PC-3 (cell line): ENCODE results near the gene PPHLN1. TPM values are rescaled to one million over a fixed set of nuclear protein-coding genes. Genes with fewer than 3 reads are reported as not detected.

Experiments
- ATAC-seq: fragments of 200-7000 bp; cut with Tn5 transposase; 2 replicates; pipeline ENCODE4 v1.9.1; 2020; ENCODE audit warnings: mild to moderate bottlenecking, moderate library complexity
- BruUV-seq: library from RNA; stranded (reverse); fragments of 400-500 nt; replicated peaks from 2 replicates; lab custom pipeline; 2021; lab: Mats Ljungman, UMichigan
- CTCF ChIA-PET: fragments of 300-600 bp; sonication (Branson Sonifier 250); formaldehyde crosslinking; loops from one replicate; lab custom pipeline; 2022; ENCODE audit warnings: antibody characterized with exemption; lab: Charles Lee
- POLR2A ChIA-PET: fragments of 300-600 bp; sonication (Branson Sonifier 250); formaldehyde crosslinking; loops from one replicate; lab custom pipeline; 2022; ENCODE audit warnings: antibody characterized with exemption; ENCODE audit not compliant: unreplicated experiment; lab: Charles Lee
- DNase-seq: peaks from one replicate; pipeline ENCODE4 v3.0.0-alpha.2; 2015
- H2AFZ ChIP-seq: fragments of 300-600 bp; sonication (generic); 2 replicates; pipeline ENCODE4 v1.6.0; 2016; ENCODE audit warnings: antibody characterized with exemption, low read length
- H3F3A ChIP-seq: fragments of 300-600 bp; sonication (generic); one replicate; pipeline ENCODE4 v1.6.0; 2017; ENCODE audit warnings: antibody characterized with exemption, low read length, control low read depth, mild to moderate bottlenecking; ENCODE audit not compliant: unreplicated experiment
- H3K27ac ChIP-seq: fragments of 300-600 bp; sonication (generic); 2 replicates; pipeline ENCODE4 v1.5.1; 2016; ENCODE audit warnings: mild to moderate bottlenecking, low read length
- H3K27me3 ChIP-seq: fragments of 300-600 bp; sonication (generic); 2 replicates; pipeline ENCODE4 v1.6.1; 2016; ENCODE audit warnings: low read length, mixed read lengths
- H3K36me3 ChIP-seq: fragments of 300-600 bp; sonication (generic); 2 replicates; pipeline ENCODE4 v1.6.1; 2016; ENCODE audit warnings: low read depth, mixed run types, low read length, mixed read lengths
- H3K4me1 ChIP-seq: fragments of 300-600 bp; sonication (generic); 2 replicates; pipeline ENCODE4 v1.5.1; 2016; ENCODE audit warnings: low read length; ENCODE audit not compliant: insufficient read depth
- H3K4me2 ChIP-seq: fragments of 300-600 bp; sonication (generic); 2 replicates; pipeline ENCODE4 v1.6.0; 2016; ENCODE audit warnings: low read length
- H3K4me3 ChIP-seq: fragments of 300-600 bp; sonication (generic); 2 replicates; pipeline ENCODE4 v1.5.1; 2016; ENCODE audit warnings: mild to moderate bottlenecking, low read length, mixed read lengths
- H3K79me2 ChIP-seq: fragments of 300-600 bp; sonication (generic); 2 replicates; pipeline ENCODE4 v1.6.1; 2017; ENCODE audit warnings: low read length, mixed read lengths
- H3K9ac ChIP-seq: fragments of 300-600 bp; sonication (generic); 2 replicates; pipeline ENCODE4 v1.6.0; 2016; ENCODE audit warnings: mild to moderate bottlenecking, low read length
- H3K9me2 ChIP-seq: fragments of 300-600 bp; sonication (generic); replicated peaks from 2 replicates; pipeline ENCODE4 v1.6.1; 2016; ENCODE audit warnings: mixed run types, low read length, mixed read lengths
- H3K9me3 ChIP-seq: fragments of 300-600 bp; sonication (generic); 2 replicates; pipeline ENCODE4 v1.6.1; 2016; ENCODE audit warnings: low read length, mixed read lengths
- H4K20me1 ChIP-seq: fragments of 300-600 bp; sonication (generic); 2 replicates; pipeline ENCODE4 v1.6.1; 2016; ENCODE audit warnings: low read length, mixed read lengths
- EZH2 ChIP-seq: fragments of 300-600 bp; sonication (generic); IDR thresholded peaks from one replicate; pipeline ENCODE4 v1.6.1; 2017; ENCODE audit warnings: antibody characterized with exemption, mild to moderate bottlenecking, low read length; ENCODE audit not compliant: unreplicated experiment
- EZH2phosphoT487 ChIP-seq: fragments of 300-600 bp; sonication (generic); IDR thresholded peaks from 2 replicates; pipeline ENCODE4 v1.6.1; 2018; ENCODE audit warnings: mild to moderate bottlenecking, antibody characterized with exemption, low read length, borderline replicate concordance
- intact Hi-C: fragments of 100-400 bp; cut with micrococcal nuclease; formaldehyde crosslinking; loops from 2 replicates; pipeline ENCODE4 v1.9.0; 2023
- total RNA-seq: library from RNA; depleted of rRNA; stranded (reverse); fragments of >200 nt; gene quantifications from 2 replicates; pipeline ENCODE4 v1.2.3, GENCODE V29; 2014
- TF ChIP-seq, protein P1 (sequence below): fragments of 300-600 bp; sonication (generic); conservative IDR thresholded peaks from 2 replicates; pipeline ENCODE4 v1.5.1; 2017; ENCODE audit warnings: antibody characterized with exemption, low read depth, mild to moderate bottlenecking, low read length

PPHLN1 gene
- total RNA-seq, 1 experiment from 2014 or later = 82.0 TPM

- no peak overlapping the region for H3K4me3 ChIP-seq
- ChIA-PET CTCF (no interaction called here), POLR2A (interaction anchor here (0.7 kb wide), 1 partner anchor 875 kb away, joined by 3 read pairs; no protein-coding TSS in a partner anchor)
- H3K9ac ChIP-seq = no peak overlapping the region
- no peaks in the 10 kb centered on the region; the same call in 1 of the 2 replicates for H4K20me1 ChIP-seq
- ATAC-seq (no peak), DNase-seq (no peak)
- no peaks in the 10 kb centered on the region for H3K79me2 ChIP-seq
- no peaks in the 10 kb centered on the region for H3K27me3 ChIP-seq
- H3K4me2 ChIP-seq = no peak overlapping the region
- no peaks in the 10 kb centered on the region for H3F3A ChIP-seq
- no peaks in the 10 kb centered on the region for H3K4me1 ChIP-seq
- TF ChIP-seq, protein P1, sequence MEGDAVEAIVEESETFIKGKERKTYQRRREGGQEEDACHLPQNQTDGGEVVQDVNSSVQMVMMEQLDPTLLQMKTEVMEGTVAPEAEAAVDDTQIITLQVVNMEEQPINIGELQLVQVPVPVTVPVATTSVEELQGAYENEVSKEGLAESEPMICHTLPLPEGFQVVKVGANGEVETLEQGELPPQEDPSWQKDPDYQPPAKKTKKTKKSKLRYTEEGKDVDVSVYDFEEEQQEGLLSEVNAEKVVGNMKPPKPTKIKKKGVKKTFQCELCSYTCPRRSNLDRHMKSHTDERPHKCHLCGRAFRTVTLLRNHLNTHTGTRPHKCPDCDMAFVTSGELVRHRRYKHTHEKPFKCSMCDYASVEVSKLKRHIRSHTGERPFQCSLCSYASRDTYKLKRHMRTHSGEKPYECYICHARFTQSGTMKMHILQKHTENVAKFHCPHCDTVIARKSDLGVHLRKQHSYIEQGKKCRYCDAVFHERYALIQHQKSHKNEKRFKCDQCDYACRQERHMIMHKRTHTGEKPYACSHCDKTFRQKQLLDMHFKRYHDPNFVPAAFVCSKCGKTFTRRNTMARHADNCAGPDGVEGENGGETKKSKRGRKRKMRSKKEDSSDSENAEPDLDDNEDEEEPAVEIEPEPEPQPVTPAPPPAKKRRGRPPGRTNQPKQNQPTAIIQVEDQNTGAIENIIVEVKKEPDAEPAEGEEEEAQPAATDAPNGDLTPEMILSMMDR = no peak
- TF ChIP-seq EZH2 (no peak), EZH2phosphoT487 (no peak)
- H3K27ac ChIP-seq = no peak overlapping the region
- H3K9me3 ChIP-seq = no peaks in the 10 kb centered on the region
- intact Hi-C loops = no loop called here
- no peak overlapping the region for H2AFZ ChIP-seq
- H3K9me2 ChIP-seq = no peaks in the 10 kb centered on the region
- H3K36me3 ChIP-seq = peaks cover 40% of the 10 kb centered on the region
- no TSS peak for BruUV-seq
Observed at GRCh38 chr12:42463671-42464070, 137.7 kb downstream of the PPHLN1 start.

- no peak for DNase-seq
- Histone ChIP-seq H3K27me3 (no peaks in the 10 kb centered on the region), H3K36me3 (peaks cover 39% of the 10 kb centered on the region), H3K4me2 (no peak overlapping the region), H3K27ac (no peak overlapping the region), H3K4me3 (no peak overlapping the region), H3F3A (no peaks in the 10 kb centered on the region), H3K9ac (no peak overlapping the region), H3K4me1 (peaks cover 7% of the 10 kb centered on the region), H4K20me1 (no peaks in the 10 kb centered on the region), H3K9me3 (no peaks in the 10 kb centered on the region), H3K79me2 (peaks cover 13% of the 10 kb centered on the region), H3K9me2 (no peaks in the 10 kb centered on the region), H2AFZ (no peak overlapping the region)
- no peak for ATAC-seq
- TF ChIP-seq, protein P1 = no peak
- TF ChIP-seq EZH2 (no peak), EZH2phosphoT487 (no peak)
- ChIA-PET CTCF (interaction anchor here (0.6 to 1.1 kb wide), 2 partner anchors 34 to 870 kb away, joined by 3 read pairs; no protein-coding TSS in a partner anchor), POLR2A (no interaction called here)
- no TSS peak for BruUV-seq
- intact Hi-C loops = no loop called here
Observed at GRCh38 chr12:42468341-42468821, 142.4 kb downstream of the PPHLN1 start.

DNA sequence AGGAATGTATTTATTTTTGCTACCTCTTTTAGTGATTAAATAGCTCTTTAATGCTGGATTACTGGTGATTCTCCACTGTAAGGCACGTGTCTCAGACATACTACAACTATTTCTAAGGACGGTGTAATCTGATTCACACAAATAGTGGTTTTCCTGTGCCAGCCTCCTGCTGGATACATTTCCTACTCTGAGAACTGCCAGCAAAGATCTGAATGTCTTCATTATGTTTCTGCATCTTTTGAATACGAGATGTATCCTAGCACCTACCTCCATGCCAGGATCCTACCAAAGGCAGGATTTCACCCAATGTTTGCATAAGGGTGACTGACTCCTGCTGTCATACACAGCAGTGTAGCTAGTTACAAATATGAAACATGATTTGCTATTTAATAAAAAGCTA lies 143.0 kb downstream of the PPHLN1 start:
- Histone ChIP-seq H3K9me2 (no peaks in the 10 kb centered on the region), H3K27me3 (no peaks in the 10 kb centered on the region), H3K4me1 (peaks cover 12% of the 10 kb centered on the region), H3K27ac (no peak overlapping the region), H3K4me2 (no peak overlapping the region), H4K20me1 (no peaks in the 10 kb centered on the region), H3F3A (no peaks in the 10 kb centered on the region), H3K9ac (no peak overlapping the region), H3K36me3 (peaks cover 36% of the 10 kb centered on the region), H2AFZ (no peak overlapping the region), H3K9me3 (no peaks in the 10 kb centered on the region), H3K4me3 (no peak overlapping the region), H3K79me2 (peaks cover 19% of the 10 kb centered on the region)
- ChIA-PET CTCF (interaction anchor here (1.1 kb wide), 1 partner anchor 869 kb away, joined by 3 read pairs; no protein-coding TSS in a partner anchor), POLR2A (no interaction called here)
- peak; percentile 20 for DNase-seq
- no TSS peak for BruUV-seq
- intact Hi-C loops = no loop called here
- TF ChIP-seq EZH2phosphoT487 = no peak
- TF ChIP-seq EZH2 = no peak
- TF ChIP-seq, protein P1 = no peak
- ATAC-seq = peak; percentile 80
